ENCODE results near the gene LIN28B.
"Not testable (repeated sequence)": the region's sequence is repeated elsewhere in the genome, so short reads cannot be mapped to it uniquely, and the experiment has no call there.

The LIN28B gene

DNA sequence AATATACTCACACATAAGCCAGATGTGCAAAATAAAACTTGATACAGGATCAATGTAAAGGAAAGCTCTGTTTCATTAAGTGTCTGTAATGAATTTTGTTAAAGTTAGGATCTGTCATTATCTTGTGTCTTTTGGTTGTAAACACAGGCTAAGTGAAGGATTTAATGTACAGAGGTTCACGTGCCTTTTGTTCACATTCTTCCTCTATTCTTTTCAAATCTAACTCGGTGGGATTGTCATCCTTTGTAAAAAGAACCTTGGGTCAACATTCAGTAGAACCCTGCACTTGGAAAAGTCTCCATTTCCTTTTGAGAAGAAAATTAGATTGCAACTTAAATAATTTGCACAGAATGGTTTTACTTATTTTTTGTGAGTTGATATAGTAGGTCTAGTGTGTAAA is 7.7 kb upstream of the LIN28B start:
- no peak for ATAC-seq (ENCODE audit: low read depth)
- H3K4me1 Mint-ChIP-seq: peaks cover 2% of the 10 kb centered on the region

GRCh38 chr6:104951677-104952076 is 5.2 kb upstream of the LIN28B start:
- Mint-ChIP-seq H3K27ac (no peak overlapping the region), H3K27me3 (peaks cover 20% of the 10 kb centered on the region), H3K4me1 (peaks cover 3% of the 10 kb centered on the region), H3K36me3 (no peaks in the 10 kb centered on the region), H3K4me3 (no peak overlapping the region), H3K9me3 (peaks cover 5% of the 10 kb centered on the region)
- ATAC-seq (ENCODE audit: low read depth): no peak
- no peak for DNase-seq (ENCODE audit: low spot score in 2 of 2)

More for the DNA sequence above, 7.7 kb upstream of the LIN28B start:
- DNase-seq (ENCODE audit: low spot score in 2 of 2): no peak
- peaks cover 3% of the 10 kb centered on the region for H3K9me3 Mint-ChIP-seq
- no peak overlapping the region for H3K4me3 Mint-ChIP-seq
- no peak overlapping the region for H3K27ac Mint-ChIP-seq
- H3K27me3 Mint-ChIP-seq: peaks cover 10% of the 10 kb centered on the region
- no peaks in the 10 kb centered on the region for H3K36me3 Mint-ChIP-seq

DNA sequence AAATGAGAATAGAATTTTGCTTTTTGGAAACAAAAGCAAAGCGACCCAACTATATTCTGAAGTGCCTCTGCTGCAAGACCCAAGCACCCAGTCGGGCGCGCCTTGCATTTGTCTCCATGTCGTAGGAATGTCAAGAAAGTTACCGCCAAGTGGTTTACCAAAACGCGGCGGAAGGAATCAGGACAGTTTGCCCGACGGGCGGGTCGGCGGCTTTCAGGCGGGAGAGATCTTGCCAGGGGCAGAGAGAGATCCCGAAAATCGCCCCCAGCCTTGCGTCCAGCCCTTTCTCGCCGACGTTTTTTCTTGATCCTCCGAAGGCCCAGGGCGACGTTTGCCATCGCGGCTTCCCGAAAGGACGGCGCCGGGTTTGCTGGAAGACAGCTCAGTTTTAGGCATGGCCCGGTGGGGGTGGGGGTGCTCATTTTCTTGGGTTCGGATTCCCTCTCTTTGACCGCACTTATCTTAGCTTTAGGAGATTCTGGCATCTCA is 4.0 kb upstream of the LIN28B start:
- ATAC-seq (ENCODE audit: low read depth): no peak
- peaks cover 25% of the 10 kb centered on the region for H3K27me3 Mint-ChIP-seq
- no peak for DNase-seq (ENCODE audit: low spot score in 2 of 2)

GRCh38 chr6:104953400-104954189 is 3.3 kb upstream of the LIN28B start:
- peaks cover 29% of the 10 kb centered on the region for H3K27me3 Mint-ChIP-seq
- not testable (repeated sequence) for H3K4me3 Mint-ChIP-seq, H3K27ac Mint-ChIP-seq

More for the DNA sequence above, 4.0 kb upstream of the LIN28B start:
- H3K4me3 Mint-ChIP-seq: no peak overlapping the region
- H3K27ac Mint-ChIP-seq: no peak overlapping the region
- peaks cover 5% of the 10 kb centered on the region for H3K9me3 Mint-ChIP-seq
- peaks cover 8% of the 10 kb centered on the region for H3K4me1 Mint-ChIP-seq
- H3K36me3 Mint-ChIP-seq: no peaks in the 10 kb centered on the region

DNA sequence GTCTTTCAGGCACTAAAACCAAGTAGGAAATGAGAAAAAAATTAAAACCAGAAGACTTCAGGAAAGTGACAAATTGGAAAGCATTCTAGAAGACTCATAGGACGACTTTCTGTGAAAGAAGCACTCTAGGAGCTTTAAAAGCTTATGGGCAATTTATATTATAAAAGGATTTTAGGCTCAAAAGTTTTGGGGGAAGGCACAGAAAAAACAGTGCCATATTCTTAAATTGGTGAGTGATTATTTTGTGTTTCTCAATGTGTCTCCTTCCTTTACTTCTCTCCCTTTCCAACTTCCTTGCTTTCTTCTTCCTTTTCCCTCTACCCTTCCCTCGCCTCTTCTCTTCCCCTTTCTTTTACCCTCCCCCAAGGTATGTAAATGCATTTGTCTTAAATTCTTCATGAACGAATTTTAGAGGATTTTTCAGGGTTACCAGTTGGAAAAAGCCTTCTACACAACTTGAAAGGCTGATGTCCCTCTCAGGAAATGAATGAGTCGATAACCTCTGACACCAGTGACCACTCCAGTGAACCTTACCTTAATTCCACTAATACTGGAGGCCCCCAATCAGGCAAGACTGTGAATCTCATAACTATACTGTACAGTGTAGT is 2.6 kb upstream of the LIN28B start:
- H3K9me3 Mint-ChIP-seq: peaks cover 5% of the 10 kb centered on the region
- peaks cover 10% of the 10 kb centered on the region for H3K4me1 Mint-ChIP-seq
- H3K36me3 Mint-ChIP-seq: no peaks in the 10 kb centered on the region
- ATAC-seq (ENCODE audit: low read depth) (no peak), DNase-seq (ENCODE audit: low spot score in 2 of 2) (no peak)
- peaks cover 29% of the 10 kb centered on the region for H3K27me3 Mint-ChIP-seq
- no peak overlapping the region for H3K27ac Mint-ChIP-seq
- no peak overlapping the region for H3K4me3 Mint-ChIP-seq

More at GRCh38 chr6:104953400-104954189, 3.3 kb upstream of the LIN28B start:
- H3K36me3 Mint-ChIP-seq; ATAC-seq (ENCODE audit: low read depth); H3K9me3 Mint-ChIP-seq; DNase-seq (ENCODE audit: low spot score in 2 of 2): not testable (repeated sequence)
- H3K4me1 Mint-ChIP-seq: peaks cover 10% of the 10 kb centered on the region

- Mint-ChIP-seq H3K4me3 (no peak overlapping the region), H3K9me3 (peaks cover 5% of the 10 kb centered on the region), H3K36me3 (no peaks in the 10 kb centered on the region), H3K4me1 (peaks cover 10% of the 10 kb centered on the region), H3K27me3 (peaks cover 30% of the 10 kb centered on the region), H3K27ac (no peak overlapping the region)
- DNase-seq (ENCODE audit: low spot score in 2 of 2): no peak
- ATAC-seq (ENCODE audit: low read depth): no peak
Measured at GRCh38 chr6:104955491-104955890, 1.4 kb upstream of the LIN28B start.

- ATAC-seq (ENCODE audit: low read depth): no peak
- no peak for DNase-seq (ENCODE audit: low spot score in 2 of 2)
- Mint-ChIP-seq H3K36me3 (no peaks in the 10 kb centered on the region), H3K27me3 (peaks cover 29% of the 10 kb centered on the region), H3K9me3 (peaks cover 5% of the 10 kb centered on the region), H3K4me1 (peaks cover 10% of the 10 kb centered on the region), H3K27ac (no peak overlapping the region), H3K4me3 (no peak overlapping the region)
Measured at GRCh38 chr6:104955927-104956730, 778 bp upstream of the LIN28B start.

GRCh38 chr6:104957301-104958177 is 632 bp downstream of the LIN28B start:
- no peaks in the 10 kb centered on the region for H3K36me3 Mint-ChIP-seq
- DNase-seq (ENCODE audit: low spot score in 2 of 2): no peak

DNA sequence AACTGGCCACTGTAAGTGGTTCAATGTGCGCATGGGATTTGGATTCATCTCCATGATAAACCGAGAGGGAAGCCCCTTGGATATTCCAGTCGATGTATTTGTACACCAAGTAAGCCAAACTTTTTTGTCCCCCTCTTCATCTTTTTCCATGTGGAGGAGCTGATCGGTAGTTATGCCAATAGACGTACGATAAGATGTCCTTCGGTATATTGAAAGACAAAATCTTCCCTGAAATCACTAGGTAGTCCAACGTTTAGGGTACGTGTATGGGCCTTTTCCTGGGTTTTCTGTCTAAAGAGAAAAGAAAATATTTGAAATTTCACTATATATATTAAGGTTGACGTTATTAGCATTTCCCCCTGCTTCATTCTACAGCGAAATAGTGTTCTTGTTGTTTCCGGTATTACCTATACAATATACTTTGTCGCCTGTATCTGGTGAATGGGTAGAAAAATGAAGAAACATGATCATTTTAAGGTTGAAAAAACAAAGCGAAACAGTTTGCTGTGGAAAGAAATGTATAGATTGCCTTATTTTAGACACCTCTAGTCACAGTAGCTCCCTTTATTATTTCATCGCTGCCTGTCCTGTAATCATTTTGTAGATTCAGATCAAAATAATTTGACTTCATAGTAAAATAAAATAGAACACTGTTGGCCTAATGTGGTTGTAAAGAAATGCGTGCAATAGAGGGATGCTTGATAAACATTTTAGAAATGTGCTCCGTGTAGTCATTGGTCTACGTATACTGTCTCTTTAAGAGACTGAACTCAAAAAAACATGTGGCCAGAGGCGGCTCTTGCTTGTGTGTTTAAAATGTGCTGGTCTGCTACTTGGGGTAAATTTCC is 1.5 kb downstream of the LIN28B start:
- Mint-ChIP-seq H3K4me3 (no peak overlapping the region), H3K27ac (no peak overlapping the region), H3K9me3 (peaks cover 2% of the 10 kb centered on the region), H3K27me3 (peaks cover 27% of the 10 kb centered on the region), H3K36me3 (no peaks in the 10 kb centered on the region), H3K4me1 (peaks cover 9% of the 10 kb centered on the region)
- ATAC-seq (ENCODE audit: low read depth) (no peak), DNase-seq (ENCODE audit: low spot score in 2 of 2) (no peak)

More at GRCh38 chr6:104957301-104958177, 632 bp downstream of the LIN28B start:
- Mint-ChIP-seq H3K27me3 (peaks cover 29% of the 10 kb centered on the region), H3K27ac (no peak overlapping the region), H3K4me1 (peaks cover 10% of the 10 kb centered on the region), H3K9me3 (peaks cover 5% of the 10 kb centered on the region), H3K4me3 (no peak overlapping the region)
- ATAC-seq (ENCODE audit: low read depth): no peak

DNA sequence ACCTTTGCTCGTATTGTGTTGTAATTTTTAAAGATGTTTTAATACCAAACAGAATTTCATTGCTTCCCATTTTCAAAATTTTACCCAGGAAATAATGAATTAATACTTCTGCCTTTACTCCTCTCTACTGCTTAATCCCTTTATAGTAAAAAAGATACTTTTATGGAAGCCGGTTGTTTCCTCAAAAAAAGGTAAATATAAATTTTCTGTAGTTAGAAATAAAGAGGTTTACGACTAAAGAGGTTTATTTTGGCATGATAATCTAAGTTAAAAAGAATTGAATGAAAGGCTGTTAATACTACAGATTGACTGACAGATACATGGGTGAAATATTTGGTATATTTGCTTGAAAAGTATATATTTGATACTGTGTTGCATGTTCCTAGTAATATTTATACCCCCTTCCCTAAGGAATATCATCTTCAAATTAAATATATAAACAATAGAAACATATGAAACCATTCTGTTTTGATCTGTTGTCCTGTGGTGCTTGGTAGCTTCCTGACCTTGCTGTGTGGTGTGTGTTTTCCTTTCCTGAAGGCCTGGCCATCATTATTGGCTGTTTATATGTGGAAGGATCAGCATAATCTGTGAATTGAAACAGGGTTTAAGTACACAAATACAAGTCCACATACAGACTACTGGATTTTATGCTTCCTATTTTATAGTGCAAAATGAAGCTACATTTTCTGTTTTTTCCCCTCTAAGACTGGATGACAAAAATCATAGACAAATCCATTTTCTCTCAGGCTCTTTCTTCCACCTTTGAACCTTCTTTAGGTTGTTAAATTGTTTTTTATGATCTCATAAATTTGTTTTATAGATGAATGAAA is 2.3 kb downstream of the LIN28B start:
- DNase-seq (ENCODE audit: low spot score in 2 of 2) (no peak), ATAC-seq (ENCODE audit: low read depth) (no peak)
- H3K36me3 Mint-ChIP-seq: no peaks in the 10 kb centered on the region
- H3K27ac Mint-ChIP-seq: no peak overlapping the region
- peaks cover 8% of the 10 kb centered on the region for H3K4me1 Mint-ChIP-seq
- peaks cover 23% of the 10 kb centered on the region for H3K27me3 Mint-ChIP-seq
- H3K9me3 Mint-ChIP-seq: peaks cover 2% of the 10 kb centered on the region
- H3K4me3 Mint-ChIP-seq: no peak overlapping the region

DNA sequence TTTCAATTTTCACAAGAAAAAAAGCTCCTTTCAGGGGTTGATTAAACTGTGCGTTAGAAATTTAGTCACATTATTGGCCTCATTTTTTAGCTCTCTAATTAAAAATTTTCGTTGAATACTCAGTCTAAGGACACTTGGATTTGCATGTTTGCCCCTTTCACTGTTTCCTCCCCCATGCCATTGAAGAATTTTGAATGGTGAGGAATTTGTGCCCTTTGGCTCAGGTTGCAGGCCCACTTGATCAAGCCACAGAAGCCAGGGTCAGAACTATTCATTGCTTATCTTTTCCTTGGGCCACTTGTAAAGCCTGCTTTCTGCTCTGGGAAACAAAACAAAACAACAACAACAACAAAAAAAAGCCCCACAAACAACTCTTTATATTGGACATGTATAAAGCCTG is 12.2 kb downstream of the LIN28B start:
- DNase-seq (ENCODE audit: low spot score in 2 of 2) (no peak), ATAC-seq (ENCODE audit: low read depth) (no peak)
- no peaks in the 10 kb centered on the region for H3K27me3 Mint-ChIP-seq
- no peaks in the 10 kb centered on the region for H3K9me3 Mint-ChIP-seq
- no peak overlapping the region for H3K27ac Mint-ChIP-seq
- no peak overlapping the region for H3K4me3 Mint-ChIP-seq
- no peaks in the 10 kb centered on the region for H3K36me3 Mint-ChIP-seq
- no peaks in the 10 kb centered on the region for H3K4me1 Mint-ChIP-seq
